AG09309 (cell line): ENCODE results near the gene ERBB4.
A peak's percentile ranks its signal among the peaks of the same experiment; 100 is the strongest.

Experiments
- DNase-seq: peaks from one replicate; pipeline ENCODE4 v3.0.0-alpha.2; 2010; ENCODE audit warnings: low read depth
- H3K4me3 ChIP-seq: 2 replicates; pipeline ENCODE4 v1.5.1; 2011; ENCODE audit warnings: mild to moderate bottlenecking, low read depth, low read length, moderate library complexity; ENCODE audit not compliant: control insufficient read depth
- TF ChIP-seq, protein P1 (sequence below): IDR thresholded peaks from 2 replicates; pipeline ENCODE4 v1.5.1; 2011; ENCODE audit warnings: mild to moderate bottlenecking, low read depth, low read length, inconsistent platforms; ENCODE audit not compliant: insufficient read depth, control insufficient read depth; ENCODE audit errors: missing control alignments

ERBB4 gene

DNA sequence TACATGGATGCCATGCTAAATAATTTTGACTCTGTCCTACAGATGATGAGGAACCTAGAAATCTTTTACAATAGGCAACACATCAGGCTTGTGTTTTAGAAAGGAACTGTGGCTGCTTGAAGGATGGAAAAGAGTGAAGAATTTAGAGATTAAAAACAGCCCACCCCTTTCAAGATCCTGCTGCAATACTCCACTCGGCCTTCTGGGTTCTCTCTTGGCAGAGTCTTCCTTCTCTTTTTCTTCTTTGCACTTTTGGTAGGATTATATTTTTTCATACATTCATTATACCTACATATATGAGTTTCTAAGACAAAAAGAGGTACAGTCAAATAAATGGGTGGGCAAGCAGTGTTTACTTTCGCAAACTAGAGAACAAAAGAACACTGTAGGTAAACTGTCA, 474.3 kb downstream of the ERBB4 start:
- DNase-seq: no peak

GRCh38 chr2:212052412-212053159, 486.0 kb downstream of the ERBB4 start:
- peak; percentile 11 for DNase-seq

More for the DNA sequence above, 474.3 kb downstream of the ERBB4 start:
- TF ChIP-seq, protein P1, sequence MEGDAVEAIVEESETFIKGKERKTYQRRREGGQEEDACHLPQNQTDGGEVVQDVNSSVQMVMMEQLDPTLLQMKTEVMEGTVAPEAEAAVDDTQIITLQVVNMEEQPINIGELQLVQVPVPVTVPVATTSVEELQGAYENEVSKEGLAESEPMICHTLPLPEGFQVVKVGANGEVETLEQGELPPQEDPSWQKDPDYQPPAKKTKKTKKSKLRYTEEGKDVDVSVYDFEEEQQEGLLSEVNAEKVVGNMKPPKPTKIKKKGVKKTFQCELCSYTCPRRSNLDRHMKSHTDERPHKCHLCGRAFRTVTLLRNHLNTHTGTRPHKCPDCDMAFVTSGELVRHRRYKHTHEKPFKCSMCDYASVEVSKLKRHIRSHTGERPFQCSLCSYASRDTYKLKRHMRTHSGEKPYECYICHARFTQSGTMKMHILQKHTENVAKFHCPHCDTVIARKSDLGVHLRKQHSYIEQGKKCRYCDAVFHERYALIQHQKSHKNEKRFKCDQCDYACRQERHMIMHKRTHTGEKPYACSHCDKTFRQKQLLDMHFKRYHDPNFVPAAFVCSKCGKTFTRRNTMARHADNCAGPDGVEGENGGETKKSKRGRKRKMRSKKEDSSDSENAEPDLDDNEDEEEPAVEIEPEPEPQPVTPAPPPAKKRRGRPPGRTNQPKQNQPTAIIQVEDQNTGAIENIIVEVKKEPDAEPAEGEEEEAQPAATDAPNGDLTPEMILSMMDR: no peak
- no peak overlapping the region for H3K4me3 ChIP-seq

GRCh38 chr2:212050871-212051270, 487.7 kb downstream of the ERBB4 start:
- no peak for DNase-seq

More at GRCh38 chr2:212052412-212053159, 486.0 kb downstream of the ERBB4 start:
- TF ChIP-seq, protein P1: no peak
- no peak overlapping the region for H3K4me3 ChIP-seq

DNA sequence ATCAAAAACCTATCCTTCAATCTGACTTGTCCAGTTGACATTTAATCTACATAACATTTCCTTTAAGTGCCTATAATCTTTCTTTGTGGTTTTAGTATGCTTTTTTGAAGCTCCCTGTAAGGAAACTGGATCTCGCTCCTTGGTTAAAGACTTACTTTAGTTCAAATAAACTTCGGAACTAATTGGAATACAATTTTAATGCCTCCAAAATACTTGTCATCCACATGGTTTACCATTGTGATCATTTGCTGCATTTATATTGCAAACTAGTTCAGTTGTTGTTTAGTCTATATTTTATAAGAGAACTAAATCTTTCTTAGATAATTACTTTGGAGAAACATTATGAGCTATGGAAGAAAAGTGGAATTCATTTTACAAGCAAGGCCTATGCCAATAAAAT, 496.0 kb downstream of the ERBB4 start:
- TF ChIP-seq, protein P1: no peak
- DNase-seq: no peak
- H3K4me3 ChIP-seq: no peak overlapping the region

More at GRCh38 chr2:212050871-212051270, 487.7 kb downstream of the ERBB4 start:
- TF ChIP-seq, protein P1: no peak
- H3K4me3 ChIP-seq: no peak overlapping the region

GRCh38 chr2:212037062-212037461, 501.5 kb downstream of the ERBB4 start:
- no peak overlapping the region for H3K4me3 ChIP-seq
- DNase-seq: no peak
- TF ChIP-seq, protein P1: no peak

DNA sequence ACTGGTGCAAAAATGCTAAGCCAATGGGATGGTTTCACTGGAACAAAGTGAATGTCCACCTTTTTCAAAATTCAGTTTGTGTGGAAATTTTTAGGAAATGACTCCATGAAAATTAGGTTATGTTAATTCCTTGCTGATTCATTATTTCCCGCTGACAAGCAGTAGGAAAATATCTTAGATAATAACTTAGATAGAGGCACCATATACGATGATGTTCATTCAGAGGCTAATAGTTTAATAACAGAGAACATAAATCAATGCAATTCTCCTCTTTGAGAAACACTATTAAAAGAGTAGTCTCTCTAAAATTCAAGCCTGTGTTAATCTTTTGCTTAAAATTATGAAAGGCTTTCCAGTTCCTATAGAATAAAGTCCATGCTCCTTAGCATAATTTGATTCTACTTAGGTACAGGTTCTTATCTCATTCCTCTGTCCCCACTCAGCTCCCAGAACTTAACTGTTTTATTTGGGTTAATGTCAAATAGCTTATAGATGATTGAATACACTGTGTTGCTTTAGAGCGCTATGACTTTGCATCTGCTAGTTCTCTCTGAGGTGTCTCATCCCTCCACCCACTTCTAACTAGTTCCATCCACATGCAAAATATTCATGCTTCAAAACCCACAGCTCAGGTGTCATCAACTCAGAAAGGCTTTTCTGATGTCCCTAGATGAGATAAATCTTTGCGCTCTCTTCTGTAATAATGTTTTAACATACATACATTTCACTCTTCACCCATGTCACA, 503.6 kb downstream of the ERBB4 start:
- TF ChIP-seq, protein P1: no peak
- H3K4me3 ChIP-seq: no peak overlapping the region
- DNase-seq: no peak
